Articular chondrocyte of knee joint (primary cell): ENCODE data around the gene AP3S1. TPM values are rescaled to one million over a fixed set of nuclear protein-coding genes. Genes with fewer than 3 reads are reported as not detected.

Source experiments
- total RNA-seq: library from RNA; depleted of rRNA; stranded (reverse); fragments of >200 nt; gene quantifications from 2 replicates; pipeline ENCODE4 v1.2.3, GENCODE V29; 2012

Gene AP3S1
- total RNA-seq = 212 and 283 TPM in 2 replicates

GRCh38 chr5:115841382-115842088 lies at the start of gene AP3S1, which contains the start of gene ATG12:
Gene AP3S1 (plus strand): TSS chr5:115841935. CDS start chr5:115842038, 103 bp downstream.
Gene ATG12 (minus strand): TSS chr5:115841565. CDS start chr5:115841552, 13 bp downstream.

GRCh38 chr5:115816226-115817081 lies 25.3 kb upstream of the AP3S1 start, which contains the start of gene CDO1:
Gene CDO1 (minus strand): TSS chr5:115816659. CDS start chr5:115816397, 262 bp downstream.

GRCh38 chr5:115962239-115962564 lies 120.5 kb downstream of the AP3S1 start, which contains the start of gene LVRN:
Gene LVRN (plus strand): TSS chr5:115962475. CDS start chr5:115962618, 143 bp downstream.

Other genes with a start within 250 kb of the AP3S1 start
- gene TICAM2, start 239.5 kb upstream of the AP3S1 start, total RNA-seq = 11.2 and 19.7 TPM in 2 replicates
- 231 and 238 TPM in 2 replicates for gene TMED7, start 215.9 kb upstream of the AP3S1 start, total RNA-seq
- gene CDO1, start 25.3 kb upstream of the AP3S1 start, total RNA-seq = 22.3 and 25.9 TPM in 2 replicates
- 87.8 and 93.0 TPM in 2 replicates for gene ATG12, start 370 bp upstream of the AP3S1 start, total RNA-seq
- 1.6 and 3.4 TPM in 2 replicates for gene LVRN, start 120.5 kb downstream of the AP3S1 start, total RNA-seq
- gene ARL14EPL, start 190.5 kb downstream of the AP3S1 start, total RNA-seq = 0.11 and 0.13 TPM in 2 replicates
- gene COMMD10, start 243.1 kb downstream of the AP3S1 start, total RNA-seq = 37.9 and 38.7 TPM in 2 replicates